ENCODE data around the gene OR13H1. TPM values are rescaled to one million over a fixed set of nuclear protein-coding genes. Genes with fewer than 3 reads are reported as not detected.
"Not testable (repeated sequence)": the region's sequence is repeated elsewhere in the genome, so short reads cannot be mapped to it uniquely, and the experiment has no call there.

Gene OR13H1
- not detected for polyA plus RNA-seq (2013, experiment 1 of 2)
- not detected for polyA plus RNA-seq (2013, experiment 2 of 2)

- Histone ChIP-seq H3K4me3 (ENCODE audit: low read length) (no peak within 1 kb of the TSS), H3K23ac (ENCODE audit: low read length) (no peak within 1 kb of the TSS), H2AK5ac (ENCODE audit: low read length) (no peak within 1 kb of the TSS), H3K27me3 (ENCODE audit: insufficient read depth, low read length, poor library complexity) (no peaks in the 10 kb centered on the region), H3K18ac (ENCODE audit: low read length) (no peak within 1 kb of the TSS), H4K8ac (ENCODE audit: low read depth, low read length) (no peak within 1 kb of the TSS), H3K79me1 (ENCODE audit: low read length) (no peaks in the 10 kb centered on the region), H2BK120ac (ENCODE audit: low read depth, low read length) (no peak within 1 kb of the TSS), H2BK15ac (replicated peaks; ENCODE audit: low read depth) (no peak within 1 kb of the TSS), H3K79me2 (ENCODE audit: control insufficient read depth, insufficient read depth, low read length) (no peaks in the 10 kb centered on the region), H3K4me1 (ENCODE audit: control insufficient read depth, low read depth, low read length) (no peaks in the 10 kb centered on the region), H3K4ac (ENCODE audit: low read depth, low read length) (no peak within 1 kb of the TSS), H3K9ac (ENCODE audit: low read length) (no peak within 1 kb of the TSS), H3K4me2 (ENCODE audit: low read length) (no peak within 1 kb of the TSS), H4K5ac (ENCODE audit: low read length) (no peak within 1 kb of the TSS), H2BK5ac (ENCODE audit: low read length) (no peak within 1 kb of the TSS), H3K27ac (ENCODE audit: low read depth, low read length) (no peak within 1 kb of the TSS), H3K36me3 (ENCODE audit: control insufficient read depth, insufficient read depth, low read length) (no peaks in the 10 kb centered on the region), H3K56ac (ENCODE audit: low read length) (no peak within 1 kb of the TSS)
- DNase-seq, result no peak
- no CpG with 5 or more reads among the region's 1 CpG for WGBS (ENCODE audit: extremely low coverage, insufficient coverage, low lambda C conversion rate)
Observed at GRCh38 chrX:131543774-131544173, at the start of gene OR13H1. Gene OR13H1 (plus strand): TSS chrX:131544074. CDS start chrX:131544074, 0 bp downstream.

- H2BK5ac ChIP-seq (ENCODE audit: low read length); H2BK15ac ChIP-seq (replicated peaks; ENCODE audit: low read depth); H3K27ac ChIP-seq (ENCODE audit: low read depth, low read length); H3K4me1 ChIP-seq (ENCODE audit: control insufficient read depth, low read depth, low read length); DNase-seq; H3K4me3 ChIP-seq (ENCODE audit: low read length); H3K4ac ChIP-seq (ENCODE audit: low read depth, low read length); H3K23ac ChIP-seq (ENCODE audit: low read length); H3K18ac ChIP-seq (ENCODE audit: low read length); H3K9ac ChIP-seq (ENCODE audit: low read length); H4K8ac ChIP-seq (ENCODE audit: low read depth, low read length); H4K5ac ChIP-seq (ENCODE audit: low read length); H3K79me2 ChIP-seq (ENCODE audit: control insufficient read depth, insufficient read depth, low read length); H2AK5ac ChIP-seq (ENCODE audit: low read length); H3K36me3 ChIP-seq (ENCODE audit: control insufficient read depth, insufficient read depth, low read length); H2BK120ac ChIP-seq (ENCODE audit: low read depth, low read length); H3K4me2 ChIP-seq (ENCODE audit: low read length); H3K27me3 ChIP-seq (ENCODE audit: insufficient read depth, low read length, poor library complexity); H3K56ac ChIP-seq (ENCODE audit: low read length); H3K79me1 ChIP-seq (ENCODE audit: low read length): not testable (repeated sequence)
- no CpG with 5 or more reads among the region's 5 CpGs for WGBS (ENCODE audit: extremely low coverage, insufficient coverage, low lambda C conversion rate)
Observed at GRCh38 chrX:131501556-131501955, 42.3 kb upstream of the OR13H1 start.

GRCh38 chrX:131513159-131513914 is 30.5 kb upstream of the OR13H1 start:
- Histone ChIP-seq H2BK5ac (ENCODE audit: low read length) (no peak overlapping the region), H3K4me1 (ENCODE audit: control insufficient read depth, low read depth, low read length) (no peaks in the 10 kb centered on the region), H3K79me2 (ENCODE audit: control insufficient read depth, insufficient read depth, low read length) (no peaks in the 10 kb centered on the region), H3K27me3 (ENCODE audit: insufficient read depth, low read length, poor library complexity) (no peaks in the 10 kb centered on the region), H4K8ac (ENCODE audit: low read depth, low read length) (no peak overlapping the region), H4K5ac (ENCODE audit: low read length) (no peak overlapping the region), H3K4ac (ENCODE audit: low read depth, low read length) (no peak overlapping the region), H3K4me2 (ENCODE audit: low read length) (no peak overlapping the region), H3K4me3 (ENCODE audit: low read length) (no peak overlapping the region), H2BK15ac (replicated peaks; ENCODE audit: low read depth) (no peak overlapping the region), H3K18ac (ENCODE audit: low read length) (no peak overlapping the region), H3K23ac (ENCODE audit: low read length) (no peak overlapping the region), H3K56ac (ENCODE audit: low read length) (no peak overlapping the region), H2AK5ac (ENCODE audit: low read length) (no peak overlapping the region), H3K79me1 (ENCODE audit: low read length) (no peaks in the 10 kb centered on the region), H3K36me3 (ENCODE audit: control insufficient read depth, insufficient read depth, low read length) (no peaks in the 10 kb centered on the region), H3K27ac (ENCODE audit: low read depth, low read length) (no peak overlapping the region), H3K9ac (ENCODE audit: low read length) (no peak overlapping the region), H2BK120ac (ENCODE audit: low read depth, low read length) (no peak overlapping the region)
- DNase-seq, result no peak
- WGBS (ENCODE audit: extremely low coverage, insufficient coverage, low lambda C conversion rate), result no CpG with 5 or more reads among the region's 9 CpGs

GRCh38 chrX:131521824-131522223 is 22.1 kb upstream of the OR13H1 start:
- H3K4me3 ChIP-seq (ENCODE audit: low read length), result no peak overlapping the region
- H3K56ac ChIP-seq (ENCODE audit: low read length), result no peak overlapping the region
- no peak overlapping the region for H3K4me2 ChIP-seq (ENCODE audit: low read length)
- H3K79me2 ChIP-seq (ENCODE audit: control insufficient read depth, insufficient read depth, low read length), result no peaks in the 10 kb centered on the region
- H4K8ac ChIP-seq (ENCODE audit: low read depth, low read length), result no peak overlapping the region
- no peak overlapping the region for H4K5ac ChIP-seq (ENCODE audit: low read length)
- WGBS (ENCODE audit: extremely low coverage, insufficient coverage, low lambda C conversion rate), result no CpG with 5 or more reads among the region's 2 CpGs
- no peak overlapping the region for H3K4ac ChIP-seq (ENCODE audit: low read depth, low read length)
- H3K27ac ChIP-seq (ENCODE audit: low read depth, low read length), result no peak overlapping the region
- no peak for DNase-seq
- H2AK5ac ChIP-seq (ENCODE audit: low read length), result no peak overlapping the region
- H2BK120ac ChIP-seq (ENCODE audit: low read depth, low read length), result no peak overlapping the region
- no peak overlapping the region for H2BK15ac ChIP-seq (replicated peaks; ENCODE audit: low read depth)
- no peaks in the 10 kb centered on the region for H3K36me3 ChIP-seq (ENCODE audit: control insufficient read depth, insufficient read depth, low read length)
- H3K27me3 ChIP-seq (ENCODE audit: insufficient read depth, low read length, poor library complexity), result no peaks in the 10 kb centered on the region
- no peak overlapping the region for H3K9ac ChIP-seq (ENCODE audit: low read length)
- H3K23ac ChIP-seq (ENCODE audit: low read length), result no peak overlapping the region
- no peak overlapping the region for H2BK5ac ChIP-seq (ENCODE audit: low read length)
- H3K18ac ChIP-seq (ENCODE audit: low read length), result no peak overlapping the region
- no peaks in the 10 kb centered on the region for H3K4me1 ChIP-seq (ENCODE audit: control insufficient read depth, low read depth, low read length)
- no peaks in the 10 kb centered on the region for H3K79me1 ChIP-seq (ENCODE audit: low read length)

GRCh38 chrX:131544218-131544617 is 344 bp downstream of the OR13H1 start:
- Histone ChIP-seq H3K79me2 (ENCODE audit: control insufficient read depth, insufficient read depth, low read length) (no peaks in the 10 kb centered on the region), H3K4me3 (ENCODE audit: low read length) (no peak overlapping the region)
- no CpG with 5 or more reads among the region's 4 CpGs for WGBS (ENCODE audit: extremely low coverage, insufficient coverage, low lambda C conversion rate)

GRCh38 chrX:131549011-131549410 is 5.1 kb downstream of the OR13H1 start:
- H3K79me2 ChIP-seq (ENCODE audit: control insufficient read depth, insufficient read depth, low read length), result no peaks in the 10 kb centered on the region
- no peaks in the 10 kb centered on the region for H3K27me3 ChIP-seq (ENCODE audit: insufficient read depth, low read length, poor library complexity)
- H4K8ac ChIP-seq (ENCODE audit: low read depth, low read length), result no peak overlapping the region
- no peak overlapping the region for H2BK5ac ChIP-seq (ENCODE audit: low read length)
- no peak overlapping the region for H2AK5ac ChIP-seq (ENCODE audit: low read length)
- no peak overlapping the region for H3K27ac ChIP-seq (ENCODE audit: low read depth, low read length)
- no peak for DNase-seq
- H3K23ac ChIP-seq (ENCODE audit: low read length), result no peak overlapping the region
- no peaks in the 10 kb centered on the region for H3K79me1 ChIP-seq (ENCODE audit: low read length)
- H2BK15ac ChIP-seq (replicated peaks; ENCODE audit: low read depth), result no peak overlapping the region
- no CpG with 5 or more reads among the region's 2 CpGs for WGBS (ENCODE audit: extremely low coverage, insufficient coverage, low lambda C conversion rate)
- H3K9ac ChIP-seq (ENCODE audit: low read length), result no peak overlapping the region
- no peaks in the 10 kb centered on the region for H3K4me1 ChIP-seq (ENCODE audit: control insufficient read depth, low read depth, low read length)
- H3K4me2 ChIP-seq (ENCODE audit: low read length), result no peak overlapping the region
- no peak overlapping the region for H3K4me3 ChIP-seq (ENCODE audit: low read length)
- H3K4ac ChIP-seq (ENCODE audit: low read depth, low read length), result no peak overlapping the region
- no peak overlapping the region for H3K56ac ChIP-seq (ENCODE audit: low read length)
- H2BK120ac ChIP-seq (ENCODE audit: low read depth, low read length), result no peak overlapping the region
- H3K36me3 ChIP-seq (ENCODE audit: control insufficient read depth, insufficient read depth, low read length), result no peaks in the 10 kb centered on the region
- no peak overlapping the region for H4K5ac ChIP-seq (ENCODE audit: low read length)
- H3K18ac ChIP-seq (ENCODE audit: low read length), result no peak overlapping the region

More at GRCh38 chrX:131544218-131544617, 344 bp downstream of the OR13H1 start:
- Histone ChIP-seq H3K79me1 (ENCODE audit: low read length) (no peaks in the 10 kb centered on the region), H2BK15ac (replicated peaks; ENCODE audit: low read depth) (no peak overlapping the region), H3K27me3 (ENCODE audit: insufficient read depth, low read length, poor library complexity) (no peaks in the 10 kb centered on the region), H3K27ac (ENCODE audit: low read depth, low read length) (no peak overlapping the region), H4K8ac (ENCODE audit: low read depth, low read length) (no peak overlapping the region), H3K36me3 (ENCODE audit: control insufficient read depth, insufficient read depth, low read length) (no peaks in the 10 kb centered on the region), H3K4me2 (ENCODE audit: low read length) (no peak overlapping the region), H2BK120ac (ENCODE audit: low read depth, low read length) (no peak overlapping the region), H3K4me1 (ENCODE audit: control insufficient read depth, low read depth, low read length) (no peaks in the 10 kb centered on the region), H4K5ac (ENCODE audit: low read length) (no peak overlapping the region), H3K18ac (ENCODE audit: low read length) (no peak overlapping the region), H3K4ac (ENCODE audit: low read depth, low read length) (no peak overlapping the region), H2BK5ac (ENCODE audit: low read length) (no peak overlapping the region), H3K9ac (ENCODE audit: low read length) (no peak overlapping the region), H2AK5ac (ENCODE audit: low read length) (no peak overlapping the region), H3K23ac (ENCODE audit: low read length) (no peak overlapping the region), H3K56ac (ENCODE audit: low read length) (no peak overlapping the region)
- no peak for DNase-seq

Data from mesendoderm (in vitro differentiated cells).